ENCODE data around the gene PACSIN3. TPM values are rescaled to one million over a fixed set of nuclear protein-coding genes. Genes with fewer than 3 reads are reported as not detected.
A peak's percentile ranks its signal among the peaks of the same experiment; 100 is the strongest.

The PACSIN3 gene
- total and polyA plus RNA-seq, 2 of the 13 experiments (the other 11 are each of a cell fraction or from before 2014, with no cell fraction given): 47.9 to 93.3 TPM

- TF ChIP-seq CENPT (CRISPR knock-in tag; IDR thresholded peaks at IDR 0.05; ENCODE audit: low read depth) (no peak), CBX5 (CRISPR knock-in tag; IDR thresholded peaks at IDR 0.05; ENCODE audit: borderline replicate concordance) (0 out of 2 replicates have a peak, but pooled peaks have one; percentile 50), ZNF572 (CRISPR knock-in tag; IDR thresholded peaks at IDR 0.05) (no peak), ZNF644 (CRISPR knock-in tag; IDR thresholded peaks at IDR 0.05; ENCODE audit: low read depth) (no peak), CSRNP2 (CRISPR knock-in tag; conservative IDR thresholded peaks at IDR 0.05; ENCODE audit: low read depth) (no peak), ZNF543 (CRISPR knock-in tag; IDR thresholded peaks at IDR 0.05) (no peak), EZH2 (conservative IDR thresholded peaks at IDR 0.05; ENCODE audit: low read depth, low read length) (no peak), ZNF616 (CRISPR knock-in tag; IDR thresholded peaks at IDR 0.05; ENCODE audit: low read depth) (no peak), ASH2L (IDR thresholded peaks at IDR 0.05; ENCODE audit: insufficient read length, low read depth, low read length) (no peak), NR2F1 (CRISPR knock-in tag; IDR thresholded peaks at IDR 0.05) (peak; percentile 34 to 48; a peak in 2 of 4 replicates), ZNF142 (CRISPR knock-in tag; IDR thresholded peaks at IDR 0.05) (no peak), SMC3 (IDR thresholded peaks at IDR 0.05; ENCODE audit: low read length) (peak; percentile 99), DBP (CRISPR knock-in tag; IDR thresholded peaks at IDR 0.05; ENCODE audit: not compliant biosample characterization) (no peak), ZNF17 (CRISPR knock-in tag; IDR thresholded peaks at IDR 0.05) (no peak), REPIN1 (CRISPR knock-in tag; IDR thresholded peaks at IDR 0.05; ENCODE audit: borderline replicate concordance, low read depth) (peak; percentile 68; the same call in 1 of the 2 replicates), FOXO1 (CRISPR knock-in tag; IDR thresholded peaks at IDR 0.05) (no peak), ZNF317 (CRISPR knock-in tag; IDR thresholded peaks at IDR 0.05) (no peak)
- TF ChIP-seq, protein P1, sequence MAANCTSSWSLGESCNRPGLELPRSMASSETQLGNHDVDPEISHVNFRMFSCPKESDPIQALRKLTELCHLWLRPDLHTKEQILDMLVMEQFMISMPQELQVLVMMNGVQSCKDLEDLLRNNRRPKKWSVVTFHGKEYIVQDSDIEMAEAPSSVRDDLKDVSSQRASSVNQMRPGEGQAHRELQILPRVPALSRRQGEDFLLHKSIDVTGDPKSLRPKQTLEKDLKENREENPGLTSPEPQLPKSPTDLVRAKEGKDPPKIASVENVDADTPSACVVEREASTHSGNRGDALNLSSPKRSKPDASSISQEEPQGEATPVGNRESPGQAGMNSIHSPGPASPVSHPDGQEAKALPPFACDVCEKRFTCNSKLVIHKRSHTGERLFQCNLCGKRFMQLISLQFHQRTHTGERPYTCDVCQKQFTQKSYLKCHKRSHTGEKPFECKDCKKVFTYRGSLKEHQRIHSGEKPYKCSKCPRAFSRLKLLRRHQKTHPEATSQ (CRISPR knock-in tag; IDR thresholded peaks at IDR 0.05; ENCODE audit: borderline replicate concordance): no peak
These were observed 33.0 kb downstream of the PACSIN3 start (continued) for GRCh38 chr11:47152953-47153950.
